ENCODE measurements around the gene EIF3C.
"Not testable (repeated sequence)": the region's sequence is repeated elsewhere in the genome, so short reads cannot be mapped to it uniquely, and the experiment has no call there.

The EIF3C gene

DNA sequence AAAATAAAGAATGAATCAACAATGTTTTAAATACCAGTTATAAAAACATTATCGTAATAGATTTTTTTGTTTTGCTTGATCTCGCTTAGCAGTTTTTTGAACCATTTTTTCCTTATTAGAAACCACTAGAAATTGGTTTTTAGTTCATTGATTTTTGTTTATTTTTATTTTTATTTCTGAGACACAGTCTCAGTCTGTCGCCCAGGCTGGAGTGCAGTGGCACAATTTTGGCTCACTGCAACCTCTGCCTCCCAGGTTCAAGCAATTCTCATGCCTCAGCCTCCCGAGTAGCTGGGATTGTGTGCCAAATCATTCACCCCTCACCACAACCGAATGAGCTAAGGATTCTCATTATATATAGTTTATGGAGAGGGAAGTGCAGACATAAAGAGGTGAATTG lies 40.2 kb downstream of the EIF3C start, which contains the start of gene NPIPB9:
NPIPB9 (plus strand) TSS at position 301 of the 400 bp plus-strand sequence.
- DNase-seq: not testable (repeated sequence)

DNA sequence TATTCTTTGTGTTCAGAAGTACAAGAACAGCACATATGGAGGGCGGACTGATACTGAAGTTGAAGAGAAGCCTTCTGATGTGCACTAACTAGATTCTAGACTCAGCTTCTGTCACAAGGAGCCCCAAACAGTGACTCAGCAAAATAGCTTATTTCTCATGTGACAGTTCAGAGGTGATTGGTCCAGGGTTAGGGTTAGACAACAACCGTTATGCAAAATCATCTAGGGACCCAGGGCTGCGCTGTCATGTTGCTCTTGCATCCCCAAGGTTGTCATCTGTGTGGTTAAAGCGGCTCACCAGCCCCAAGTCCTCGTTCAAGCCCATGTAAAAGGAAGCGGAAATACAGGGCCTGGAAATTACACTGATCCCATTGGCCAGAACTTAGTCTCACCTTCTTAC lies 70.4 kb downstream of the EIF3C start:
- not testable (repeated sequence) for DNase-seq

GRCh38 chr16:28782357-28782756 lies 71.1 kb downstream of the EIF3C start:
- not testable (repeated sequence) for DNase-seq
